ENCODE results near the gene PMVK.

Gene PMVK

GRCh38 chr1:154955718-154956543 lies 19.4 kb upstream of the PMVK start, which contains the start of gene PBXIP1:
Gene PBXIP1 (minus strand): TSS chr1:154956099. CDS start chr1:154953721, 2,378 bp downstream.
- TF ChIP-seq EP300 (IDR thresholded peaks at IDR 0.05; ENCODE audit: borderline replicate concordance) (0 out of 2 replicates have a peak, but pooled peaks have one; percentile 11), RAD21 (IDR thresholded peaks at IDR 0.05; ENCODE audit: low read depth) (no peak; the same call in 1 of the 2 replicates), FOXM1 (IDR thresholded peaks at IDR 0.05; ENCODE audit: borderline replicate concordance, low read depth) (0 out of 2 replicates have a peak, but pooled peaks have one; percentile 20), CEBPB (IDR thresholded peaks at IDR 0.05) (no peak), TCF12 (IDR thresholded peaks at IDR 0.05; ENCODE audit: low read depth) (no peak), MAX (IDR thresholded peaks at IDR 0.05) (0 out of 2 replicates have a peak, but pooled peaks have one; percentile 13), ZBTB7A (IDR thresholded peaks at IDR 0.05; ENCODE audit: low read depth) (peak; percentile 90; the same call in 1 of the 2 replicates), REST (IDR thresholded peaks at IDR 0.05; ENCODE audit: low read depth) (no peak), USF1 (IDR thresholded peaks at IDR 0.05) (peak; percentile 90), YY1 (IDR thresholded peaks at IDR 0.05; ENCODE audit: low read depth) (no peak)

GRCh38 chr1:154955039-154955717 lies 18.7 kb upstream of the PMVK start:
- TF ChIP-seq EP300 (IDR thresholded peaks at IDR 0.05; ENCODE audit: borderline replicate concordance) (no peak), ZBTB7A (IDR thresholded peaks at IDR 0.05; ENCODE audit: low read depth) (no peak), YY1 (IDR thresholded peaks at IDR 0.05; ENCODE audit: low read depth) (no peak), RAD21 (IDR thresholded peaks at IDR 0.05; ENCODE audit: low read depth) (no peak), EGR1 (IDR thresholded peaks at IDR 0.05) (no peak), REST (IDR thresholded peaks at IDR 0.05; ENCODE audit: low read depth) (no peak), TEAD4 (IDR thresholded peaks at IDR 0.05) (no peak), CEBPB (IDR thresholded peaks at IDR 0.05) (no peak), USF1 (IDR thresholded peaks at IDR 0.05) (no peak), TAF1 (IDR thresholded peaks at IDR 0.05; ENCODE audit: low read depth) (no peak), CREB1 (IDR thresholded peaks at IDR 0.05; ENCODE audit: low read depth) (no peak), FOXM1 (IDR thresholded peaks at IDR 0.05; ENCODE audit: borderline replicate concordance, low read depth) (no peak), MAX (IDR thresholded peaks at IDR 0.05) (no peak), TCF12 (IDR thresholded peaks at IDR 0.05; ENCODE audit: low read depth) (no peak), NFIC (IDR thresholded peaks at IDR 0.05) (no peak)

- TF ChIP-seq REST (IDR thresholded peaks at IDR 0.05; ENCODE audit: low read depth) (no peak), CREB1 (IDR thresholded peaks at IDR 0.05; ENCODE audit: low read depth) (no peak), USF1 (IDR thresholded peaks at IDR 0.05) (no peak), EP300 (IDR thresholded peaks at IDR 0.05; ENCODE audit: borderline replicate concordance) (no peak)
Measured at GRCh38 chr1:154954541-154954940, 18.0 kb upstream of the PMVK start.

Data from Ishikawa (cell line).